ENCODE measurements around the gene TYRO3.
A peak's percentile ranks its signal among the peaks of the same experiment; 100 is the strongest.
"Not testable (repeated sequence)": the region's sequence is repeated elsewhere in the genome, so short reads cannot be mapped to it uniquely, and the experiment has no call there.

The TYRO3 gene

DNA sequence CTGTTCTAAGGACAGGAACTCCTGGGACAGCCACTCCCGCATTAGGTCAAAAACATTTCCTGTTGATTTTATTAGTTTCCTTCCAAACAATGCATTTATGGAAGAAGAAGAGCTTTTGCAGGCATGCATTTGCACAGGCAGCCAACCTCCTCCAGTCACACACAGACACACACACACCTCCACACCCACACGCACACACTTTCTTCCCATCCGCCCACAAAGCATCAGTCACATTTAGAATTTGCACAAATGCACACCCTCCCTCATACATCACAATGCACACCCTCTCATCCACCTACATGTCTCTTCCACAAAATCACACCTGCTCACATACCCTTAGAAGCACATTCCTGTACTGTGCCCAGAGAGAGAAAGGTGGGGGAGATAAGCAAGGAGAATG, 4.1 kb upstream of the TYRO3 start:
- no peak for FAIRE-seq

- FAIRE-seq: no peak
These were observed 2.3 kb upstream of the TYRO3 start for GRCh38 chr15:41556677-41557076.

DNA sequence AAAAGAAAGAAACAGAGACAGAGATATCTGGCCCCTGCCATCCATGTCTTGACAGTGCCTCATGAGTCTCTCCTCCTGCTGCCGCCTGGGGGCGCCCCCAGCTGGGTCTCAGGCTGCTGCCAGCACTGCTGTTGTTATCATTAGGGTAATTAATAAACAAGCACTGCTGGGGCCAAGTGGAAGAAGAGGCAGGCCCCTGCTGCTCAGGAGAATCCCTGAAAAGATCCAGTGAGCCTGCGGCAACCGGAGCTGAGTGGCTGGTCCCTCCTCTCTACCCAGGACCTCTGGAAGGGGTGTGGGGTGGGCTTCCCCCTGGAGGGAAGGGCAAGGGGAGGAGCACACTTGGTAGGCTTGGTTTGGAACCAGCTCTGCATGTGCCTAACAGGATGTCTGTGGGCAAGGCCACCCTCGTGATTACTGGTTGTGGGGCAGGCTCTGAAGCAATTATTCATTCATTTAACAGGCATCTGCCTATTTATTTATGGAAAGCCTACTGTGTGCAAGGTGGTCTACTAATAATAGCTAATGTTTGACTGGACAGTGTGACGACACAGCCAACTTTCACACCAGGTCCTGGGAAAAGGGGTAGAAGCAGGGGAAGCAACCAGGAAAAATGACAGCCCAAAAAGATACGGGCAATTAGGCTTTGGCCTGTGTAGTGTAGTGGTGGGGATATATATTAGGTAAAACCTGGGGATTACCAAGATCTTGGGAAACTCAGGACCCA, 1.2 kb upstream of the TYRO3 start:
- peak; percentile 63 for FAIRE-seq

- no peak for FAIRE-seq
These were observed 299 bp downstream of the TYRO3 start for GRCh38 chr15:41559239-41559782.

GRCh38 chr15:41560572-41560874, 1.5 kb downstream of the TYRO3 start:
- no peak for FAIRE-seq

GRCh38 chr15:41561104-41561776, 2.2 kb downstream of the TYRO3 start:
- FAIRE-seq: no peak

GRCh38 chr15:41561777-41562145, 2.7 kb downstream of the TYRO3 start:
- FAIRE-seq: no peak

DNA sequence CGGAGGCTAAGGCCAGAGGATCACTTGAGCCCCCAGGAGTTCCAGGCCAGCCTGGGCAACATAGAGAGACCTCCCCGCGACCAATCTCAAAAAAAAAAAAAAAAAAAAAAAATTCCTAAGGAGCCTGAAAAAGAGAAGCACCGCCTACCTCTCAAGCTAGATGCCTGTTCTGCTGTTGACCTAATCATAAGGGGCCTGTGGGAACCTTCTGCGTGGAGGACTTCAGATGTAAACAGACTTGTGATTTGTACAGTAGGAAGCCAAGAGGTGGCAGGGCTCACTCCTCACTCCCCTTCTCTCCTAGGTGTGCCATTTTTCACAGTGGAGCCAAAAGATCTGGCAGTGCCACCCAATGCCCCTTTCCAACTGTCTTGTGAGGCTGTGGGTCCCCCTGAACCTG, 3.2 kb downstream of the TYRO3 start:
- FAIRE-seq: no peak

- FAIRE-seq: no peak
These were observed 3.8 kb downstream of the TYRO3 start for GRCh38 chr15:41562784-41563198.

DNA sequence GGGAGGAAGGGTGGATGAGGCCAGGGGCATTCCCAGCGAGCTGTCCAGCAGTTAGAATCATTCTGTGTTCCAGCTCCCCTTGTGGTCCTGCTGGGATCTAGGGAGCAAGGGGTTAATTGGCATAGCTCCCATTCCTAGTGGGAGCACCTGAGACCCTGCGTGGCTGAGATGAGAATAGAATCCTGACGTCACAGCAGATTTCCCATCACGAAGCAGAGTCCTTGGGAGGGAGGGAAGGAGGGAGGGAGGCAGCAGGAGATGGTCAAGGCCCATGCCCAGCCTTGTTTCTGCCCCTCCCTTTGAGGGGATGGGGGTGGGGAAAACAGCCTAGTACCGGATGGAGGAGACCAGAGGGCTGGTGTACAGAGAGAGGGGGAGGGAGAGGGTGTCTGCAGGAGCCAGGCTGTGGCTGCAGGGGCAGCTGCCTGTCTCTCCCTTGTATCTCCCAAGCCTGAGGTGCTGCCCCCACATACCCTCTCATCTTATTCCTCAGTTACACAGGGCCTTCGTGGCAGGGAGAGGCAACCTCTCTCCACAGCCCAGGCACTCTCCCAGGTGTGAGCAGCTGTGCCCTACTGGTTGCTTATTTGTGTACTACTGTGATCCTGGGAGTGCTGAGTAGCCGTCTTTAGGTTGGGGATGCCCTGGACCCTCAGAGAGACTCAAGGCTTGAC, 5.4 kb downstream of the TYRO3 start:
- FAIRE-seq: no peak

- no peak for FAIRE-seq
These were observed 6.0 kb downstream of the TYRO3 start for GRCh38 chr15:41564960-41565502.

DNA sequence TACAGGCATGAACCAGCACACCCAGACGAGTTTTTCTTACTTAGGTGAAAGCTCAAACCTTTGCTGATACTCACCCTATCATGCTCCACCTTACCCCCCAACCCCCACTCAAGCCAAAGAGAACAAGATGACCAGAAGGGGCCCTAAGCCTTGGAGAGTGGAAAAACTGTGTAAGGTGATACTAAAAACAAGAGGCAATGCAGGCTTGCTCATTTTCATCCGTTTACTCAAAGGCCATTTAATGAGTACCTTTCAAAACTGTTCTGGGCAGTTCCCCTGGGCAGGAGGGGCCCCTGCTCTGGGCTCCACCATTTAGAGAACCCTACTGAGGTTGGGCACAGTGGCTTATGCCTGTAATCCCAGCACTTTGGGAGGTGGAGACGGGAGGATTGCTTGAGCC, 6.7 kb downstream of the TYRO3 start:
- no peak for FAIRE-seq

DNA sequence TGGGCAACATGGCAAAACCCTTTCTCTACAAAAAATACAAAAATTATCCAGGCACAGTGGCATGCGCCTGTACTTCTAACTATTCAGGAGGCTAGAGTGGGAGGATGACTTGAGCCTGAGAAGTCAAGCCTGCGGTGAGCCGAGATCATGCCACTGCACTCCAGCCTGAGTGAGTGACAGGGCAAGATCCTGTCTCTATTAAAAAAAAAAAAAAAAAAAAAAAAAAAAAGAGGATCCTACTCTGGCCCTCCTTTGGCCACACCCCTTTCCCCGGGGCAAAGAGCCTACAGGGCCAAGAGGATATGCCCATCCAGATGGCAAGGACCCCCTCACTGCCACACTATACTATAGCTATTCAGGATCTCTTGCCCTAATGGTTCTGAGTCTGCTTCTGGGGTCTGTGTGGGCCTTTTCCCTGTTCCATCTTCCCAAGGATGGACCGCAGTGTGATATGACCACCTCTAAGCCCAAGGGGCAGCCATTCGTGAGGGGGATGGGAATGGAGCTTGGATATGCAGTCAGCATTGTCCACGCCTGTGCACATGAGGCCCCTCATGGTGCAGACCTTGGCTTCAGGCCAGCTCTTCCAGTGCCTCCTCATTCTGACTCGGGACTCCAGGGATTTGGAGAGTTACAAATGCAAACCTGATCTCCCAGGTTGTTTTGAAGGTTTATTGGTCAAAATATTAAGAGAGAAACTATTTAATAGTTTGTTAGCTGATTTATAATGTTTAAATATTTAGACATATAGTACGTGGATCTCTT, 7.3 kb downstream of the TYRO3 start:
- no peak for FAIRE-seq

GRCh38 chr15:41567261-41567660, 8.2 kb downstream of the TYRO3 start:
- FAIRE-seq: no peak

- FAIRE-seq: no peak
These were observed 8.8 kb downstream of the TYRO3 start for GRCh38 chr15:41567862-41568261.

DNA sequence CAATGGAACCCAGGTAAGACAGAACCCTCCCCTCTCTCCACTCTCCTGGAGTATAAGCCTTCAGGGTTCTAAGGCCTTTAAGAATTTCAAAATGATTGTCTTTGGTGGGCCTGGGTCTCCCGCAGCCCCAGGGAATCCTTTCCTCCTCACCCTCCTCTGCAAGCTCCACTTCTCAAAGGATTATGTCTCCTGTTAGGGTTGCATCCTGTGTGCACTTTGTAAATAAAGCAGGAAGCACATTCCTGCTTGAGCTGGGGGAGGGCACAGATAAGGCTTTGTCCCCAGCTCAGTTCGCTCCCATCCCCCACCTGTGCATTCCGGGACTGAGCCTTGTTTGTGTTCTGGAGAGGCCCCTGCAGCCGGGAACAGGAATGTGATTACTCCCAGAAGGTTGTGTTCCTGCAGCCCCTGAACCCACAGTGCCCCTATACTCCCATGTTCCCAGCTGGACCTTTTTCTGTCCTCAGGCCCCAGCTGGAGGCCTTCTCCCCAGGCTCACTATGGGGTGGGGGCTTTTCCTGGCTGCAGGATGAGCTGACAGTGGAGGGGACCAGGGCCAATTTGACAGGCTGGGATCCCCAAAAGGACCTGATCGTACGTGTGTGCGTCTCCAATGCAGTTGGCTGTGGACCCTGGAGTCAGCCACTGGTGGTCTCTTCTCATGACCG, 9.5 kb downstream of the TYRO3 start:
- no peak for FAIRE-seq

- not testable (repeated sequence) for FAIRE-seq
These were observed 10.2 kb downstream of the TYRO3 start for GRCh38 chr15:41569232-41569631.

- no peak for FAIRE-seq
These were observed 11.8 kb downstream of the TYRO3 start for GRCh38 chr15:41570764-41571163.

DNA sequence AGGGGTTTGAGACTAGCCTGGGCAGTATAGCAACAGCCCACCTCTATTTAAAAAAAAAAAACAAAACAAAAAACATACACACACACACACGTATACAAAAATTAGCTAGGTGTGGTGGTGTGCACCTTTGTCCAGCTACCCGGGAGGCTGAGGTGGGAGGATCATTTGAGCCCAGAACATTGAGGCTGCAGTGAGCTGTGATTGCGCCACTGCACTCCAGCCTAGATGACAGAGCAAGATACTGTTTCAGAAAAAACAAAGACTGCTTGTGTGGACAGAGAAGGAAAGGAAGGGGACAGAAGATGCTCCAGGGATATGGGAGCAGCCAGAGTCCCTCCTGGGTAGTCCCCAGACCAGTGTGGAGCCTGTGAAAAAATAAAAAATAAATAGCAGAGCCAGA, 12.9 kb downstream of the TYRO3 start:
- FAIRE-seq: no peak

DNA sequence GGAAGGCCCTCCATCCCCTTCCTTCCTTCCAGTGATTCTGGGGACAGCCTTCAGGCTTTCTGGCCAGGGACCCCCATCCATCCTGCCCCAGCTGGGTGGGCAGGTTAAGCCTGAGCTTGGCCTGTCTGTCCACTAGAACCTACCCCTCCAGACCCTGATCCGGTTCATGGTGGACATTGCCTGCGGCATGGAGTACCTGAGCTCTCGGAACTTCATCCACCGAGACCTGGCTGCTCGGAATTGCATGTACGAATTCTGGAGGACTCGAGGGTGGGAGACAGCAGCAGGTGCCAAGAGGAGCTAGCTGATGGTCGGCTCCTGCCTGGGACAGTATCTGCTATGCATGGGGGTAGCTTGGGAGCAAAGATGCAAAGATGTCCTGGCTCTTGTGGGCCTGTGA, 13.9 kb downstream of the TYRO3 start:
- FAIRE-seq: no peak

GRCh38 chr15:41573396-41573795, 14.4 kb downstream of the TYRO3 start:
- FAIRE-seq: no peak

GRCh38 chr15:41574158-41574557, 15.1 kb downstream of the TYRO3 start:
- FAIRE-seq: no peak
